ENCODE measurements around the gene PEAK3.

GRCh38 chr19:2289714-2290435 is 7.9 kb upstream of the PEAK3 start:
- TF ChIP-seq CTCF (IDR thresholded peaks at IDR 0.05 in 2 of 3, conservative IDR thresholded peaks at IDR 0.05 in 1 of 3; ENCODE audit: control insufficient read depth in 2 of 3, extremely low read depth in 1 of 3, insufficient read depth in 1 of 3, low read depth in 3 of 3, low read length in 3 of 3): no peak
- TF ChIP-seq USF1 (IDR thresholded peaks at IDR 0.05; ENCODE audit: borderline replicate concordance, extremely low read length, insufficient read depth, low read depth, low read length): no peak
- TF ChIP-seq CEBPB (IDR thresholded peaks at IDR 0.05; ENCODE audit: borderline replicate concordance in 1 of 2, low read depth in 2 of 2, low read length in 2 of 2): no peak
- no peak; the same call in 1 of the 2 replicates for TF ChIP-seq POLR2A (IDR thresholded peaks at IDR 0.05; ENCODE audit: low read depth, low read length)
